IPS-15b (cell line): Measurements from ENCODE around the gene SDC3.
"Not testable (repeated sequence)": the region's sequence is repeated elsewhere in the genome, so short reads cannot be mapped to it uniquely, and the experiment has no call there.

ENCODE experiments used
- H3K27me3 ChIP-seq: one replicate; pipeline ENCODE4 v1.6.1; 2013; ENCODE audit warnings: low read length; ENCODE audit not compliant: control insufficient read depth, insufficient read depth
- H3K36me3 ChIP-seq: one replicate; pipeline ENCODE4 v1.6.1; 2013; ENCODE audit warnings: low read length; ENCODE audit not compliant: control insufficient read depth, insufficient read depth
- H3K4me1 ChIP-seq: one replicate; pipeline ENCODE4 v1.6.1; 2013; ENCODE audit warnings: mild to moderate bottlenecking, low read length; ENCODE audit not compliant: control insufficient read depth, insufficient read depth
- H3K4me3 ChIP-seq: one replicate; pipeline ENCODE4 v1.5.1; 2013; ENCODE audit warnings: low read depth, low read length
- H3K9ac ChIP-seq: one replicate; pipeline ENCODE4 v1.6.1; 2013; ENCODE audit warnings: low read depth, mild to moderate bottlenecking, low read length
- H3K9me3 ChIP-seq: one replicate; pipeline ENCODE4 v1.6.1; 2013; ENCODE audit warnings: mild to moderate bottlenecking, low read length; ENCODE audit not compliant: control insufficient read depth, insufficient read depth

Gene SDC3

GRCh38 chr1:30942326-30942963 is 33.9 kb upstream of the SDC3 start:
- Histone ChIP-seq H3K4me3 (no peak overlapping the region), H3K9me3 (no peaks in the 10 kb centered on the region), H3K4me1 (no peaks in the 10 kb centered on the region), H3K36me3 (peaks cover 29% of the 10 kb centered on the region), H3K9ac (no peak overlapping the region), H3K27me3 (no peaks in the 10 kb centered on the region)

GRCh38 chr1:30940541-30940940 is 32.0 kb upstream of the SDC3 start:
- peaks cover 42% of the 10 kb centered on the region for H3K36me3 ChIP-seq
- H3K4me1 ChIP-seq: no peaks in the 10 kb centered on the region
- H3K9me3 ChIP-seq: no peaks in the 10 kb centered on the region
- H3K27me3 ChIP-seq: no peaks in the 10 kb centered on the region
- no peak overlapping the region for H3K9ac ChIP-seq
- no peak overlapping the region for H3K4me3 ChIP-seq

GRCh38 chr1:30936541-30937171 is 28.1 kb upstream of the SDC3 start:
- H3K9ac ChIP-seq: no peak overlapping the region
- H3K36me3 ChIP-seq: peaks cover 50% of the 10 kb centered on the region
- H3K4me3 ChIP-seq: no peak overlapping the region
- no peaks in the 10 kb centered on the region for H3K9me3 ChIP-seq
- no peaks in the 10 kb centered on the region for H3K27me3 ChIP-seq
- H3K4me1 ChIP-seq: no peaks in the 10 kb centered on the region

- H3K27me3 ChIP-seq, H3K4me3 ChIP-seq, H3K9ac ChIP-seq, H3K9me3 ChIP-seq, H3K4me1 ChIP-seq: not testable (repeated sequence)
- peaks cover 47% of the 10 kb centered on the region for H3K36me3 ChIP-seq
These were observed 27.2 kb upstream of the SDC3 start for GRCh38 chr1:30935758-30936157.

GRCh38 chr1:30934613-30935012 is 26.1 kb upstream of the SDC3 start:
- Histone ChIP-seq H3K27me3 (no peaks in the 10 kb centered on the region), H3K36me3 (peaks cover 38% of the 10 kb centered on the region), H3K9me3 (no peaks in the 10 kb centered on the region), H3K4me3 (no peak overlapping the region), H3K4me1 (no peaks in the 10 kb centered on the region), H3K9ac (no peak overlapping the region)

- Histone ChIP-seq H3K36me3 (peaks cover 38% of the 10 kb centered on the region), H3K9ac (no peak overlapping the region)
These were observed 25.3 kb upstream of the SDC3 start for GRCh38 chr1:30933874-30934252.

GRCh38 chr1:30930631-30931173 is 22.1 kb upstream of the SDC3 start:
- Histone ChIP-seq H3K9me3 (no peaks in the 10 kb centered on the region), H3K4me3 (no peak overlapping the region), H3K27me3 (no peaks in the 10 kb centered on the region), H3K36me3 (peaks cover 19% of the 10 kb centered on the region), H3K9ac (no peak overlapping the region), H3K4me1 (no peaks in the 10 kb centered on the region)

More at GRCh38 chr1:30933874-30934252, 25.3 kb upstream of the SDC3 start:
- H3K9me3 ChIP-seq: no peaks in the 10 kb centered on the region
- no peaks in the 10 kb centered on the region for H3K4me1 ChIP-seq
- H3K27me3 ChIP-seq: no peaks in the 10 kb centered on the region
- no peak overlapping the region for H3K4me3 ChIP-seq

GRCh38 chr1:30929944-30930525 is 21.5 kb upstream of the SDC3 start:
- Histone ChIP-seq H3K9me3 (no peaks in the 10 kb centered on the region), H3K9ac (no peak overlapping the region), H3K36me3 (peaks cover 15% of the 10 kb centered on the region), H3K27me3 (no peaks in the 10 kb centered on the region), H3K4me1 (no peaks in the 10 kb centered on the region), H3K4me3 (no peak overlapping the region)

GRCh38 chr1:30929135-30929889 is 20.8 kb upstream of the SDC3 start:
- Histone ChIP-seq H3K27me3 (no peaks in the 10 kb centered on the region), H3K4me1 (no peaks in the 10 kb centered on the region), H3K9ac (no peak overlapping the region), H3K4me3 (no peak overlapping the region), H3K9me3 (no peaks in the 10 kb centered on the region), H3K36me3 (peaks cover 10% of the 10 kb centered on the region)

- no peaks in the 10 kb centered on the region for H3K4me1 ChIP-seq
- no peak overlapping the region for H3K9ac ChIP-seq
- H3K9me3 ChIP-seq: no peaks in the 10 kb centered on the region
- peaks cover 5% of the 10 kb centered on the region for H3K36me3 ChIP-seq
- H3K27me3 ChIP-seq: no peaks in the 10 kb centered on the region
- H3K4me3 ChIP-seq: no peak overlapping the region
These were observed 20.2 kb upstream of the SDC3 start for GRCh38 chr1:30928789-30929134.

- H3K4me3 ChIP-seq: no peak overlapping the region
These were observed 19.6 kb upstream of the SDC3 start for GRCh38 chr1:30928171-30928570.

More at GRCh38 chr1:30928171-30928570, 19.6 kb upstream of the SDC3 start:
- Histone ChIP-seq H3K9ac (no peak overlapping the region), H3K4me1 (no peaks in the 10 kb centered on the region), H3K27me3 (no peaks in the 10 kb centered on the region), H3K36me3 (peaks cover 3% of the 10 kb centered on the region), H3K9me3 (no peaks in the 10 kb centered on the region)
